GM18873 (cell line): Measurements from ENCODE around the gene FGD1.

Source experiments
- ATAC-seq: cut with Tn5 transposase; IDR thresholded peaks from one replicate; pipeline ENCODE4 v1.9.1; 2021; ENCODE audit warnings: mild to moderate bottlenecking, moderate library complexity, moderate number of reproducible peaks; ENCODE audit not compliant: unreplicated experiment, low FRiP score

Gene FGD1

GRCh38 chrX:54473993-54474859, 21.8 kb downstream of the FGD1 start:
- no peak for ATAC-seq

- ATAC-seq: no peak
These were observed 25.8 kb downstream of the FGD1 start for GRCh38 chrX:54470054-54470760.

- ATAC-seq: no peak
These were observed 43.1 kb downstream of the FGD1 start for GRCh38 chrX:54452920-54453319.

GRCh38 chrX:54449929-54450328, 46.1 kb downstream of the FGD1 start:
- ATAC-seq: no peak

GRCh38 chrX:54447461-54447860, 48.6 kb downstream of the FGD1 start:
- ATAC-seq: no peak

- no peak for ATAC-seq
These were observed 50.0 kb downstream of the FGD1 start for GRCh38 chrX:54446084-54446483.

- no peak for ATAC-seq
These were observed 51.3 kb downstream of the FGD1 start for GRCh38 chrX:54444752-54445151.

- no peak for ATAC-seq
These were observed 53.2 kb downstream of the FGD1 start for GRCh38 chrX:54442790-54443189.

GRCh38 chrX:54439960-54440871, 55.8 kb downstream of the FGD1 start, which contains the start of gene TSR2:
TSR2 (plus strand) TSS chrX:54440404; CDS start chrX:54440422, 18 bp downstream.
- ATAC-seq: peak; percentile 94

GRCh38 chrX:54435121-54435520, 60.9 kb downstream of the FGD1 start:
- ATAC-seq: no peak

GRCh38 chrX:54430519-54430918, 65.5 kb downstream of the FGD1 start:
- ATAC-seq: no peak

GRCh38 chrX:54427837-54428424, 68.1 kb downstream of the FGD1 start:
- ATAC-seq: no peak

- ATAC-seq: no peak
These were observed 72.7 kb downstream of the FGD1 start for GRCh38 chrX:54423161-54423888.

- ATAC-seq: no peak
These were observed 73.9 kb downstream of the FGD1 start for GRCh38 chrX:54422168-54422567.

GRCh38 chrX:54419559-54420302, 76.3 kb downstream of the FGD1 start:
- no peak for ATAC-seq

- ATAC-seq: no peak
These were observed 79.1 kb downstream of the FGD1 start for GRCh38 chrX:54416965-54417364.

GRCh38 chrX:54415534-54416350, 80.3 kb downstream of the FGD1 start:
- ATAC-seq: no peak

GRCh38 chrX:54413753-54414152, 82.3 kb downstream of the FGD1 start:
- no peak for ATAC-seq
